Measurements from ENCODE around the gene USP34.

Gene USP34

GRCh38 chr2:61334466-61334865 lies 136.4 kb downstream of the USP34 start:
- no peak overlapping the region for H3K18ac ChIP-seq (ENCODE audit: low read length)
- H3K79me2 ChIP-seq (ENCODE audit: control insufficient read depth, insufficient read depth, low read length), result no peaks in the 10 kb centered on the region
- no peak overlapping the region for H3K23ac ChIP-seq (ENCODE audit: low read length)
- no peak overlapping the region for H3K4ac ChIP-seq (ENCODE audit: low read depth, low read length)
- no peak overlapping the region for H2AK5ac ChIP-seq (ENCODE audit: low read length)
- H2BK15ac ChIP-seq (replicated peaks; ENCODE audit: low read depth), result no peak overlapping the region
- no peak overlapping the region for H3K4me2 ChIP-seq (ENCODE audit: low read length)
- no peak overlapping the region for H3K56ac ChIP-seq (ENCODE audit: low read length)
- no peak overlapping the region for H2BK5ac ChIP-seq (ENCODE audit: low read length)
- H4K8ac ChIP-seq (ENCODE audit: low read depth, low read length), result no peak overlapping the region
- DNase-seq, result no peak
- no peak overlapping the region for H2BK120ac ChIP-seq (ENCODE audit: low read depth, low read length)
- no peaks in the 10 kb centered on the region for H3K36me3 ChIP-seq (ENCODE audit: control insufficient read depth, insufficient read depth, low read length)
- H3K4me1 ChIP-seq (ENCODE audit: control insufficient read depth, low read depth, low read length), result no peaks in the 10 kb centered on the region
- no peak overlapping the region for H3K9ac ChIP-seq (ENCODE audit: low read length)
- H4K5ac ChIP-seq (ENCODE audit: low read length), result no peak overlapping the region
- H3K4me3 ChIP-seq (ENCODE audit: low read length), result no peak overlapping the region
- no CpG with 5 or more reads among the region's 2 CpGs for WGBS (ENCODE audit: extremely low coverage, insufficient coverage, low lambda C conversion rate)
- no peak overlapping the region for H3K27ac ChIP-seq (ENCODE audit: low read depth, low read length)
- H3K79me1 ChIP-seq (ENCODE audit: low read length), result no peaks in the 10 kb centered on the region
- H3K27me3 ChIP-seq (ENCODE audit: insufficient read depth, low read length, poor library complexity), result no peaks in the 10 kb centered on the region

- no CpG with 5 or more reads among the region's 11 CpGs for WGBS (ENCODE audit: extremely low coverage, insufficient coverage, low lambda C conversion rate)
- H3K4ac ChIP-seq (ENCODE audit: low read depth, low read length), result no peak overlapping the region
- H2BK15ac ChIP-seq (replicated peaks; ENCODE audit: low read depth), result no peak overlapping the region
- H3K18ac ChIP-seq (ENCODE audit: low read length), result no peak overlapping the region
- H3K4me2 ChIP-seq (ENCODE audit: low read length), result no peak overlapping the region
- no peak overlapping the region for H2AK5ac ChIP-seq (ENCODE audit: low read length)
- no peaks in the 10 kb centered on the region for H3K27me3 ChIP-seq (ENCODE audit: insufficient read depth, low read length, poor library complexity)
- H3K56ac ChIP-seq (ENCODE audit: low read length), result no peak overlapping the region
- DNase-seq, result no peak
- no peak overlapping the region for H3K27ac ChIP-seq (ENCODE audit: low read depth, low read length)
- no peak overlapping the region for H3K23ac ChIP-seq (ENCODE audit: low read length)
- no peak overlapping the region for H3K9ac ChIP-seq (ENCODE audit: low read length)
- H4K8ac ChIP-seq (ENCODE audit: low read depth, low read length), result no peak overlapping the region
- no peaks in the 10 kb centered on the region for H3K79me2 ChIP-seq (ENCODE audit: control insufficient read depth, insufficient read depth, low read length)
- H2BK5ac ChIP-seq (ENCODE audit: low read length), result no peak overlapping the region
- H4K5ac ChIP-seq (ENCODE audit: low read length), result no peak overlapping the region
- H3K4me1 ChIP-seq (ENCODE audit: control insufficient read depth, low read depth, low read length), result no peaks in the 10 kb centered on the region
- no peak overlapping the region for H3K4me3 ChIP-seq (ENCODE audit: low read length)
- no peaks in the 10 kb centered on the region for H3K79me1 ChIP-seq (ENCODE audit: low read length)
- no peak overlapping the region for H2BK120ac ChIP-seq (ENCODE audit: low read depth, low read length)
- H3K36me3 ChIP-seq (ENCODE audit: control insufficient read depth, insufficient read depth, low read length), result no peaks in the 10 kb centered on the region
These were observed 142.1 kb downstream of the USP34 start for GRCh38 chr2:61328707-61329251.

DNA sequence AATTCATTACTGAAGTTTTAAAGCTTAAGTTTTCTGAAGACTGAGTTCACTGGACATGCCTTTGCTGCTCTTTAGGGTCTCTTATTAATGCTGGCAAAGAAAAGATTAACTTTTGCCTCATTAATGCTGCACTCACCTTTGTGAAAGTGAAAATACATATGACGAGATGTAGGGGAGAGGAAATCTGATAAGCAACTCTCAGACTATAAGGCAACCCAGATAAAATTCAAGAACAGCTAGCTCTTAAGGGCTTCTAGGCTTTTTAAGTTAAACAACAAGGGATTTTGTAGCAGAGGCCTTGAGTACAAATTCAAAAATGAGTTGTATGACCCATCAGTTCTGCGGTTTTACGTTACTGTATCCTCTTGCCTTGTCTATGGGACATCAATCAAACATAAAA lies 143.7 kb downstream of the USP34 start:
- Histone ChIP-seq H2BK120ac (ENCODE audit: low read depth, low read length) (no peak overlapping the region), H3K4me3 (ENCODE audit: low read length) (no peak overlapping the region), H3K79me2 (ENCODE audit: control insufficient read depth, insufficient read depth, low read length) (no peaks in the 10 kb centered on the region), H2BK5ac (ENCODE audit: low read length) (no peak overlapping the region), H4K8ac (ENCODE audit: low read depth, low read length) (no peak overlapping the region), H3K36me3 (ENCODE audit: control insufficient read depth, insufficient read depth, low read length) (no peaks in the 10 kb centered on the region), H3K18ac (ENCODE audit: low read length) (no peak overlapping the region), H2AK5ac (ENCODE audit: low read length) (no peak overlapping the region), H3K79me1 (ENCODE audit: low read length) (no peaks in the 10 kb centered on the region), H3K27ac (ENCODE audit: low read depth, low read length) (no peak overlapping the region), H3K23ac (ENCODE audit: low read length) (no peak overlapping the region), H4K5ac (ENCODE audit: low read length) (no peak overlapping the region), H2BK15ac (replicated peaks; ENCODE audit: low read depth) (no peak overlapping the region), H3K56ac (ENCODE audit: low read length) (no peak overlapping the region), H3K27me3 (ENCODE audit: insufficient read depth, low read length, poor library complexity) (no peaks in the 10 kb centered on the region), H3K9ac (ENCODE audit: low read length) (no peak overlapping the region), H3K4me2 (ENCODE audit: low read length) (no peak overlapping the region), H3K4ac (ENCODE audit: low read depth, low read length) (no peak overlapping the region), H3K4me1 (ENCODE audit: control insufficient read depth, low read depth, low read length) (no peaks in the 10 kb centered on the region)
- no peak for DNase-seq
- no CpG with 5 or more reads among the region's 3 CpGs for WGBS (ENCODE audit: extremely low coverage, insufficient coverage, low lambda C conversion rate)

DNA sequence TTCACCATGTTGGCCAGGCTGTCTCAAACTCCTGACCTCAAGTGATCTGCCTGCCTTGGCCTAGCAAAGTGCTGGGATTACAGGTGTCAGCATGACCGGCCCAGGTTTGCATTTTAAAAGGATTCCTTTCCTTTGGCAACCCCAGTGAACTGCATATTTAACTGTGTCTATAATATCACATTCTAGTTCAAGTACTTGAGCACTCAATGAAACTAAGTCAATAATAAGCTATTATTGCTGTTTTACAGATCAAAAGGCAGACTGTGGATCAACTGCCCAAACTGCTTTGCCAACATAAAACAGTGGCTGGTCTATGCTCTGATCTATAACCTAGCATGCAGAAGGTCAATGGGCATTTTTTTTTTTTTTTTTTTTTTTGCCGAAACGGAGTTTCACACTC lies 144.5 kb downstream of the USP34 start:
- no peak overlapping the region for H3K56ac ChIP-seq (ENCODE audit: low read length)
- H3K18ac ChIP-seq (ENCODE audit: low read length), result no peak overlapping the region
- DNase-seq, result no peak
- no peaks in the 10 kb centered on the region for H3K4me1 ChIP-seq (ENCODE audit: control insufficient read depth, low read depth, low read length)
- H4K5ac ChIP-seq (ENCODE audit: low read length), result no peak overlapping the region
- no peaks in the 10 kb centered on the region for H3K79me1 ChIP-seq (ENCODE audit: low read length)
- no CpG with 5 or more reads among the region's 3 CpGs for WGBS (ENCODE audit: extremely low coverage, insufficient coverage, low lambda C conversion rate)
- no peak overlapping the region for H2BK15ac ChIP-seq (replicated peaks; ENCODE audit: low read depth)
- no peaks in the 10 kb centered on the region for H3K79me2 ChIP-seq (ENCODE audit: control insufficient read depth, insufficient read depth, low read length)
- no peak overlapping the region for H3K4me2 ChIP-seq (ENCODE audit: low read length)
- H3K27ac ChIP-seq (ENCODE audit: low read depth, low read length), result no peak overlapping the region
- H3K27me3 ChIP-seq (ENCODE audit: insufficient read depth, low read length, poor library complexity), result no peaks in the 10 kb centered on the region
- no peak overlapping the region for H2BK120ac ChIP-seq (ENCODE audit: low read depth, low read length)
- H2BK5ac ChIP-seq (ENCODE audit: low read length), result no peak overlapping the region
- no peak overlapping the region for H4K8ac ChIP-seq (ENCODE audit: low read depth, low read length)
- no peak overlapping the region for H3K4me3 ChIP-seq (ENCODE audit: low read length)
- no peaks in the 10 kb centered on the region for H3K36me3 ChIP-seq (ENCODE audit: control insufficient read depth, insufficient read depth, low read length)
- H2AK5ac ChIP-seq (ENCODE audit: low read length), result no peak overlapping the region
- H3K23ac ChIP-seq (ENCODE audit: low read length), result no peak overlapping the region
- H3K9ac ChIP-seq (ENCODE audit: low read length), result no peak overlapping the region
- H3K4ac ChIP-seq (ENCODE audit: low read depth, low read length), result no peak overlapping the region

DNA sequence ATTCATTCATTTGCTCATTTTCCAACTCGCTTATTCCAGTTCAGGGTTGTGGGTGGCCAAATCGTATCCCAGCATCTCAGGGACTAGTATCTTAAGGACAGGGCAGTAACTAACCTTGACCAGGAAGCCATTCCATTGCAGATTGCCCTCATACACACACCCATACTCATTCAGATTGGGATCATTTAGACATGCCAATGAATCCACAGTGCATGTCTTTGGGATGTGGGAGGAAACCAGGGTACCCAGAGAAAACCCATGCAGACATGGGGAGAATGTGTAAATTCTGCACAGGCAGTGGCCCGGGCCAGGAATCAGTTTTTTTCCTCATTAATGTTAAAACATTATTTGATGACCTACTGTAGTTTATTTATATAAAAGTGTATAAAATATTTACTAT lies 150.7 kb downstream of the USP34 start:
- DNase-seq, result no peak
- no peaks in the 10 kb centered on the region for H3K36me3 ChIP-seq (ENCODE audit: control insufficient read depth, insufficient read depth, low read length)
- H3K79me2 ChIP-seq (ENCODE audit: control insufficient read depth, insufficient read depth, low read length), result no peaks in the 10 kb centered on the region
- no peak overlapping the region for H3K27ac ChIP-seq (ENCODE audit: low read depth, low read length)
- H3K79me1 ChIP-seq (ENCODE audit: low read length), result no peaks in the 10 kb centered on the region
- no peak overlapping the region for H3K4ac ChIP-seq (ENCODE audit: low read depth, low read length)
- no peak overlapping the region for H2AK5ac ChIP-seq (ENCODE audit: low read length)
- WGBS (ENCODE audit: extremely low coverage, insufficient coverage, low lambda C conversion rate), result no CpG with 5 or more reads among the region's 3 CpGs
- H3K27me3 ChIP-seq (ENCODE audit: insufficient read depth, low read length, poor library complexity), result no peaks in the 10 kb centered on the region
- no peak overlapping the region for H3K9ac ChIP-seq (ENCODE audit: low read length)
- no peak overlapping the region for H4K8ac ChIP-seq (ENCODE audit: low read depth, low read length)
- no peak overlapping the region for H2BK120ac ChIP-seq (ENCODE audit: low read depth, low read length)
- no peak overlapping the region for H3K56ac ChIP-seq (ENCODE audit: low read length)
- no peak overlapping the region for H2BK15ac ChIP-seq (replicated peaks; ENCODE audit: low read depth)
- no peak overlapping the region for H3K4me2 ChIP-seq (ENCODE audit: low read length)
- no peak overlapping the region for H4K5ac ChIP-seq (ENCODE audit: low read length)
- no peak overlapping the region for H2BK5ac ChIP-seq (ENCODE audit: low read length)
- no peak overlapping the region for H3K23ac ChIP-seq (ENCODE audit: low read length)
- no peak overlapping the region for H3K18ac ChIP-seq (ENCODE audit: low read length)
- H3K4me1 ChIP-seq (ENCODE audit: control insufficient read depth, low read depth, low read length), result no peaks in the 10 kb centered on the region
- H3K4me3 ChIP-seq (ENCODE audit: low read length), result no peak overlapping the region

GRCh38 chr2:61318553-61318952 lies 152.3 kb downstream of the USP34 start:
- no peak overlapping the region for H3K4me2 ChIP-seq (ENCODE audit: low read length)
- H2BK15ac ChIP-seq (replicated peaks; ENCODE audit: low read depth), result no peak overlapping the region
- H2BK120ac ChIP-seq (ENCODE audit: low read depth, low read length), result no peak overlapping the region
- H3K27me3 ChIP-seq (ENCODE audit: insufficient read depth, low read length, poor library complexity), result no peaks in the 10 kb centered on the region
- H3K79me2 ChIP-seq (ENCODE audit: control insufficient read depth, insufficient read depth, low read length), result no peaks in the 10 kb centered on the region
- no peak overlapping the region for H3K27ac ChIP-seq (ENCODE audit: low read depth, low read length)
- no peak overlapping the region for H3K9ac ChIP-seq (ENCODE audit: low read length)
- no peak overlapping the region for H2BK5ac ChIP-seq (ENCODE audit: low read length)
- no peak overlapping the region for H2AK5ac ChIP-seq (ENCODE audit: low read length)
- no peak overlapping the region for H3K4me3 ChIP-seq (ENCODE audit: low read length)
- no peak for DNase-seq
- no peak overlapping the region for H4K5ac ChIP-seq (ENCODE audit: low read length)
- H3K36me3 ChIP-seq (ENCODE audit: control insufficient read depth, insufficient read depth, low read length), result no peaks in the 10 kb centered on the region
- H3K23ac ChIP-seq (ENCODE audit: low read length), result no peak overlapping the region
- no peaks in the 10 kb centered on the region for H3K4me1 ChIP-seq (ENCODE audit: control insufficient read depth, low read depth, low read length)
- H3K79me1 ChIP-seq (ENCODE audit: low read length), result no peaks in the 10 kb centered on the region
- no peak overlapping the region for H3K56ac ChIP-seq (ENCODE audit: low read length)
- H4K8ac ChIP-seq (ENCODE audit: low read depth, low read length), result no peak overlapping the region
- H3K18ac ChIP-seq (ENCODE audit: low read length), result no peak overlapping the region
- no CpG with 5 or more reads among the region's 1 CpG for WGBS (ENCODE audit: extremely low coverage, insufficient coverage, low lambda C conversion rate)
- H3K4ac ChIP-seq (ENCODE audit: low read depth, low read length), result no peak overlapping the region

Data from mesendoderm (in vitro differentiated cells).